HCT116 (cell line): ENCODE measurements around the gene MAP2K1. TPM values are rescaled to one million over a fixed set of nuclear protein-coding genes. Genes with fewer than 3 reads are reported as not detected.

Source experiments
- ATAC-seq: fragments of 200-7000 bp; cut with Tn5 transposase; 2 replicates; pipeline ENCODE4 v1.9.1; 2020; ENCODE audit warnings: mild to moderate bottlenecking, moderate library complexity
- BruUV-seq: library from RNA; stranded (reverse); fragments of 400-500 nt; replicated peaks from 2 replicates; lab custom pipeline; 2021; lab: Mats Ljungman, UMichigan
- CTCF ChIA-PET: fragments of 300-600 bp; sonication (Branson Sonifier 250); formaldehyde crosslinking; loops from one replicate; lab custom pipeline; 2021; ENCODE audit warnings: antibody characterized with exemption; lab: Charles Lee
- POLR2A ChIA-PET: fragments of 300-600, 350-600 bp; sonication (Branson Sonifier 250); formaldehyde crosslinking; loops from one replicate; lab custom pipeline; 2021; ENCODE audit warnings: antibody characterized with exemption; lab: Charles Lee
- RAD21 ChIA-PET, 2 experiments: fragments of 300-600 bp; sonication (Branson Sonifier 250); formaldehyde crosslinking; loops; one replicate each; lab custom pipeline; 2023; ENCODE audit warnings: low total read pairs in 2 of 2; ENCODE audit not compliant: uncharacterized antibody in 2 of 2, unreplicated experiment in 2 of 2, low non-redundant PET in 1 of 2; lab: Charles Lee
- DNase-seq: peaks from one replicate; pipeline ENCODE4 v3.0.0-alpha.2; 2010; ENCODE audit warnings: low read depth, low spot score
- H2AFZ ChIP-seq: fragments of 200-600 bp; shearing (Covaris generic), sonication (generic); 2 replicates; pipeline ENCODE4 v1.6.1; 2017; ENCODE audit warnings: low read depth, mixed run types, mixed read lengths, antibody characterized with exemption, low read length; ENCODE audit not compliant: poor library complexity, severe bottlenecking
- H3K27ac ChIP-seq: 2 replicates; pipeline ENCODE4 v1.5.1; 2012; ENCODE audit warnings: low read depth, low read length
- H3K27me3 ChIP-seq: fragments of 200-600 bp; sonication (generic); 2 replicates; pipeline ENCODE4 v1.6.1; 2016; ENCODE audit warnings: mixed run types, low read length, mixed read lengths; ENCODE audit not compliant: insufficient read depth
- H3K36me3 ChIP-seq, 2 experiments: fragments of 200-500 bp in 1 of 2; fragments of 200-600 bp in 1 of 2; sonication (Bioruptor generic) in 1 of 2; sonication (generic) in 1 of 2; 2 replicates each; pipeline versions ENCODE4 v1.5.1 to v1.6.1; 2014 to 2016; ENCODE audit warnings: low read length in 2 of 2, inconsistent platforms in 1 of 2, mixed read lengths in 1 of 2, mixed run types in 1 of 2; ENCODE audit not compliant: insufficient read depth in 2 of 2, control insufficient read depth in 1 of 2
- H3K4me1 ChIP-seq, 2 experiments: fragments of 200-600 bp in 1 of 2; sonication (generic) in 1 of 2; 2 replicates each; pipeline versions ENCODE4 v1.5.1 to v1.6.1; 2012 to 2017; ENCODE audit warnings: low read length in 2 of 2, inconsistent platforms in 1 of 2, mild to moderate bottlenecking in 1 of 2, mixed read lengths in 1 of 2, mixed run types in 1 of 2, moderate library complexity in 1 of 2; ENCODE audit not compliant: insufficient read depth in 2 of 2, control insufficient read depth in 1 of 2
- H3K4me2 ChIP-seq: fragments of 200-600 bp; sonication (generic); 2 replicates; pipeline ENCODE4 v1.6.1; 2017; ENCODE audit warnings: mixed run types, low read length, mixed read lengths
- H3K4me3 ChIP-seq, 2 experiments: fragments of 200-600 bp in 1 of 2; sonication (generic) in 1 of 2; replicated peaks in 1 of 2; 2 replicates each; pipeline ENCODE4 v1.5.1; 2011 to 2016; ENCODE audit warnings: low read length in 2 of 2, control low read depth in 1 of 2, low read depth in 1 of 2, mild to moderate bottlenecking in 1 of 2, mixed read lengths in 1 of 2, mixed run types in 1 of 2
- H3K79me2 ChIP-seq: fragments of 200-600 bp; sonication (generic); 2 replicates; pipeline ENCODE4 v1.6.1; 2017; ENCODE audit warnings: mild to moderate bottlenecking, mixed run types, low read length, moderate library complexity, mixed read lengths; ENCODE audit not compliant: insufficient read depth
- H3K9ac ChIP-seq: fragments of 200-600 bp; sonication (generic); 2 replicates; pipeline ENCODE4 v1.6.1; 2016; ENCODE audit warnings: low read length, mixed read lengths
- H3K9me2 ChIP-seq: fragments of 200-600 bp; sonication (generic), shearing (Covaris generic); 2 replicates; pipeline ENCODE4 v1.6.1; 2017; ENCODE audit warnings: mixed run types, mild to moderate bottlenecking, moderate library complexity; ENCODE audit not compliant: insufficient read depth
- H3K9me3 ChIP-seq, 2 experiments: fragments of 200-500 bp in 1 of 2; fragments of 200-600 bp in 1 of 2; sonication (Bioruptor generic) in 1 of 2; sonication (generic) in 1 of 2; 2 replicates each; pipeline ENCODE4 v1.6.1; 2014 to 2017; ENCODE audit warnings: low read length in 2 of 2, mixed read lengths in 2 of 2, inconsistent platforms in 1 of 2, low read depth in 1 of 2, mild to moderate bottlenecking in 1 of 2, mixed run types in 1 of 2, moderate library complexity in 1 of 2; ENCODE audit not compliant: control insufficient read depth in 1 of 2, insufficient read depth in 1 of 2
- H4K20me1 ChIP-seq: fragments of 200-600 bp; sonication (generic), shearing (Covaris generic); 2 replicates; pipeline ENCODE4 v1.6.1; 2017; ENCODE audit warnings: mixed run types, mild to moderate bottlenecking, moderate library complexity; ENCODE audit not compliant: insufficient read depth
- CBX3 ChIP-seq: IDR thresholded peaks from 2 replicates; pipeline ENCODE4 v1.6.1; 2012; ENCODE audit warnings: low read depth
- CEBPB ChIP-seq: IDR thresholded peaks from 2 replicates; pipeline ENCODE4 v1.6.1; 2012; ENCODE audit warnings: low read depth
- CTCF ChIP-seq, 3 experiments: fragments of 200-600 bp in 1 of 3; sonication (generic) in 1 of 3; IDR thresholded peaks in 2 of 3; conservative IDR thresholded peaks in 1 of 3; 2 replicates each; pipeline ENCODE4 v1.5.1; 2012 to 2017; ENCODE audit warnings: low read depth in 2 of 3, low read length in 2 of 3, antibody characterized with exemption in 1 of 3, borderline replicate concordance in 1 of 3, control low read depth in 1 of 3, mild to moderate bottlenecking in 1 of 3, mixed read lengths in 1 of 3, mixed run types in 1 of 3, moderate library complexity in 1 of 3; ENCODE audit not compliant: insufficient read depth in 1 of 3
- EGR1 ChIP-seq: IDR thresholded peaks from 2 replicates; pipeline ENCODE4 v1.6.1; 2012; ENCODE audit warnings: low read depth
- ELF1 ChIP-seq: IDR thresholded peaks from 2 replicates; pipeline ENCODE4 v1.6.1; 2012; ENCODE audit warnings: low read depth, borderline replicate concordance
- EZH2 ChIP-seq: fragments of 200-600 bp; sonication (generic); IDR thresholded peaks from 2 replicates; pipeline ENCODE4 v1.6.1; 2017; ENCODE audit warnings: antibody characterized with exemption, mixed run types
- EZH2phosphoT487 ChIP-seq: fragments of 200-600 bp; IDR thresholded peaks from 2 replicates; pipeline ENCODE4 v1.6.1; 2018; ENCODE audit warnings: antibody characterized with exemption, borderline replicate concordance
- FOSL1 ChIP-seq: IDR thresholded peaks from 2 replicates; pipeline ENCODE4 v1.6.1; 2012; ENCODE audit warnings: low read depth
- JUND ChIP-seq: IDR thresholded peaks from 2 replicates; pipeline ENCODE4 v1.6.1; 2012
- POLR2A ChIP-seq: IDR thresholded peaks from 2 replicates; pipeline ENCODE4 v1.7.0; 2011; ENCODE audit warnings: borderline replicate concordance; ENCODE audit not compliant: insufficient read depth, insufficient read length; ENCODE audit errors: extremely low read depth
- POLR2AphosphoS5 ChIP-seq: IDR thresholded peaks from 2 replicates; pipeline ENCODE4 v1.6.1; 2011; ENCODE audit warnings: mild to moderate bottlenecking, low read depth, low read length, moderate library complexity
- RAD21 ChIP-seq: IDR thresholded peaks from 2 replicates; pipeline ENCODE4 v1.6.1; 2012; ENCODE audit warnings: low read depth, mild to moderate bottlenecking
- SIN3A ChIP-seq: IDR thresholded peaks from 2 replicates; pipeline ENCODE4 v1.6.1; 2012; ENCODE audit warnings: low read depth
- SP1 ChIP-seq: IDR thresholded peaks from 2 replicates; pipeline ENCODE4 v1.6.1; 2012; ENCODE audit warnings: low read depth
- SRF ChIP-seq: IDR thresholded peaks from 2 replicates; pipeline ENCODE4 v1.6.1; 2012; ENCODE audit warnings: low read depth
- TCF7L2 ChIP-seq: IDR thresholded peaks from 2 replicates; pipeline ENCODE4 v1.7.0; 2011; ENCODE audit warnings: borderline replicate concordance, inconsistent platforms; ENCODE audit not compliant: insufficient read depth, insufficient read length; ENCODE audit errors: extremely low read depth
- YY1 ChIP-seq: IDR thresholded peaks from 2 replicates; pipeline ENCODE4 v1.6.1; 2011; ENCODE audit warnings: low read length, low read depth, moderate library complexity, mild to moderate bottlenecking; ENCODE audit not compliant: insufficient replicate concordance; ENCODE audit errors: extremely low read depth
- ZFX ChIP-seq: fragments of 450-650 bp; IDR thresholded peaks from 2 replicates; pipeline ENCODE4 v1.6.1; 2017
- ZNF274 ChIP-seq: fragments of 200-500 bp; sonication (Bioruptor generic); IDR thresholded peaks from 2 replicates; pipeline ENCODE4 v1.6.1; 2014; ENCODE audit warnings: mild to moderate bottlenecking, low read depth, low read length, inconsistent platforms
- intact Hi-C: fragments of 100-400 bp; cut with micrococcal nuclease; formaldehyde crosslinking; loops from 2 replicates; pipeline ENCODE4 v1.10.0; 2022
- total RNA-seq: library from RNA; stranded (reverse); gene quantifications from one replicate; pipeline ENCODE4 v1.2.1, GENCODE V29; 2021; ENCODE audit not compliant: unreplicated experiment
- TF ChIP-seq, protein P1 (sequence below): IDR thresholded peaks from 2 replicates; pipeline ENCODE4 v1.6.1; 2012; ENCODE audit warnings: low read depth
- TF ChIP-seq, protein P2 (sequence below): IDR thresholded peaks from 2 replicates; pipeline ENCODE4 v1.6.1; 2012
- TF ChIP-seq, protein P3 (sequence below): IDR thresholded peaks from 2 replicates; pipeline ENCODE4 v1.6.1; 2012

The MAP2K1 gene
- total RNA-seq, 1 experiment from 2014 or later: 52.3 TPM

DNA sequence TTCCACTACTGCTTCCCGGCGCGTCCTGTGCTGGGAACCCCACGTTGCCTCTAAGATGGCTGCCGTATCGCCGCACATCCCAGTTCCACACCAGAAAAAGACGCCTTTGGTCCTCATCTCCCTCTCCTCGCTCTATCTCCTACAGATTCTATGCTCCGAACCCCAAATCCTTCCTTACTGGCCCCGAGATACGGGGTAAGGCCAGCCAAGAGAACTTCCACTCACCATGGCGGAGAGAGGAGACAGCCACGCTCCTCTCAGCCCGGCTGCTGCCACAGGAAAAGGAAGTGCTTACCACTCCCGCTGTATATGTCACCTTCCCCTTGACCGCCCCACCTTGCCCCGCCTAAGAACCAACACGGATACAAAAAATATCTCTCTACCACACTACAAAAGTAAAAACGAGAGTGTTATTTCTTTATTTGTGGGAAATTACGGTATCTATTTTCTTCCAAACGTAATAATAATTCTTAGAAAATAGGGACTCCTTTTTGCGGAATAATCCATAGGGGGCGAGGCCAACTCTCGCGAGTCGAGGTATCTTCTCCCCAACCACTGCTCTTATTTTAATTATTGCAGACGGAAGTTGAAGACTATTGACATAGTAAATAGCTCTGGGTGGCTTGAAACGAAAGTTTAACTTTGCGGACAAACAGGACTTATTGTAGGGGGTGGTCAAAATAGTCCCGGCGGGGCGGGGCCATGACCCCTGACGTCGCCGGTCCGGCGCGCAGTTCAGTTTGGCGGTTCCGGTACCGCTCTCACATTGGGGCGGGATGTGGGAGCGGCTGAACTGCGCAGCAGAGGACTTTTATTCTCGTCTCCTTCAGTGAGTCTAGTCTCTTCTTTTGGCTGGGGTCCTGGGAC is 118.1 kb downstream of the MAP2K1 start, which contains the start of the genes RPL4 and ZWILCH:
RPL4 (minus strand) TSS at position 293 of the 867 bp plus-strand sequence; CDS start at position 228, 65 bp downstream.
ZWILCH (plus strand) TSS at position 764 of the 867 bp plus-strand sequence; CDS start at position 777, 13 bp downstream.
- peak within 1 kb of the TSS; percentile 86 for H3K4me2 ChIP-seq
- no peaks in the 10 kb centered on the region for H3K9me3 ChIP-seq
- peak within 1 kb of the TSS; percentile 99 for H3K9ac ChIP-seq
- DNase-seq (peak; percentile 76), ATAC-seq (peak; percentile 82)
- ChIA-PET POLR2A (interaction anchor here (0.8 to 1.0 kb wide), 4 partner anchors 10 to 62 kb away, joined by 3 read pairs; partner anchors contain the start of gene LCTL), CTCF (no interaction called here), RAD21 (no interaction called here)
- H3K9me2 ChIP-seq: no peaks in the 10 kb centered on the region
- intact Hi-C loops: no loop called here
- BruUV-seq: no TSS peak
- H3K79me2 ChIP-seq: peaks cover 88% of the 10 kb centered on the region
- H3K4me1 ChIP-seq: peaks cover 4 to 27% of the 10 kb centered on the region in 2 experiments; a peak in 3 of 4 replicates
- H2AFZ ChIP-seq: peak within 1 kb of the TSS; percentile 93
- peaks cover 32% of the 10 kb centered on the region; the same call in 1 of the 2 replicates for H4K20me1 ChIP-seq
- H3K36me3 ChIP-seq: peaks cover 46 to 47% of the 10 kb centered on the region in 2 experiments
- no peaks in the 10 kb centered on the region for H3K27me3 ChIP-seq
- H3K4me3 ChIP-seq: peak within 1 kb of the TSS; percentile 90 to 98
- peak within 1 kb of the TSS; percentile 86 for H3K27ac ChIP-seq
- TF ChIP-seq, protein P1, sequence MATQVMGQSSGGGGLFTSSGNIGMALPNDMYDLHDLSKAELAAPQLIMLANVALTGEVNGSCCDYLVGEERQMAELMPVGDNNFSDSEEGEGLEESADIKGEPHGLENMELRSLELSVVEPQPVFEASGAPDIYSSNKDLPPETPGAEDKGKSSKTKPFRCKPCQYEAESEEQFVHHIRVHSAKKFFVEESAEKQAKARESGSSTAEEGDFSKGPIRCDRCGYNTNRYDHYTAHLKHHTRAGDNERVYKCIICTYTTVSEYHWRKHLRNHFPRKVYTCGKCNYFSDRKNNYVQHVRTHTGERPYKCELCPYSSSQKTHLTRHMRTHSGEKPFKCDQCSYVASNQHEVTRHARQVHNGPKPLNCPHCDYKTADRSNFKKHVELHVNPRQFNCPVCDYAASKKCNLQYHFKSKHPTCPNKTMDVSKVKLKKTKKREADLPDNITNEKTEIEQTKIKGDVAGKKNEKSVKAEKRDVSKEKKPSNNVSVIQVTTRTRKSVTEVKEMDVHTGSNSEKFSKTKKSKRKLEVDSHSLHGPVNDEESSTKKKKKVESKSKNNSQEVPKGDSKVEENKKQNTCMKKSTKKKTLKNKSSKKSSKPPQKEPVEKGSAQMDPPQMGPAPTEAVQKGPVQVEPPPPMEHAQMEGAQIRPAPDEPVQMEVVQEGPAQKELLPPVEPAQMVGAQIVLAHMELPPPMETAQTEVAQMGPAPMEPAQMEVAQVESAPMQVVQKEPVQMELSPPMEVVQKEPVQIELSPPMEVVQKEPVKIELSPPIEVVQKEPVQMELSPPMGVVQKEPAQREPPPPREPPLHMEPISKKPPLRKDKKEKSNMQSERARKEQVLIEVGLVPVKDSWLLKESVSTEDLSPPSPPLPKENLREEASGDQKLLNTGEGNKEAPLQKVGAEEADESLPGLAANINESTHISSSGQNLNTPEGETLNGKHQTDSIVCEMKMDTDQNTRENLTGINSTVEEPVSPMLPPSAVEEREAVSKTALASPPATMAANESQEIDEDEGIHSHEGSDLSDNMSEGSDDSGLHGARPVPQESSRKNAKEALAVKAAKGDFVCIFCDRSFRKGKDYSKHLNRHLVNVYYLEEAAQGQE: no peak
- TF ChIP-seq TCF7L2 (no peak), SRF (no peak), POLR2AphosphoS5 (peak; percentile 94), CTCF (IDR thresholded peaks at IDR 0.05 in 2 of 3, conservative IDR thresholded peaks at IDR 0.05 in 1 of 3; ENCODE audit: borderline replicate concordance in 1 of 3, insufficient read depth in 1 of 3, low read depth in 2 of 3, low read length in 2 of 3) (no peak), POLR2A (peak; percentile 93), CBX3 (no peak), EGR1 (no peak), ELF1 (peak; percentile 39; the same call in 1 of the 2 replicates), SP1 (peak; percentile 51), SIN3A (peak; percentile 77), JUND (no peak), RAD21 (no peak), CEBPB (no peak), YY1 (peak; percentile 85), FOSL1 (no peak; the same call in 1 of the 2 replicates), EZH2 (no peak), ZFX (no peak), EZH2phosphoT487 (no peak), ZNF274 (no peak)
- TF ChIP-seq, protein P2, sequence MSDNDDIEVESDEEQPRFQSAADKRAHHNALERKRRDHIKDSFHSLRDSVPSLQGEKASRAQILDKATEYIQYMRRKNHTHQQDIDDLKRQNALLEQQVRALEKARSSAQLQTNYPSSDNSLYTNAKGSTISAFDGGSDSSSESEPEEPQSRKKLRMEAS: peak; percentile 81
- TF ChIP-seq, protein P3, sequence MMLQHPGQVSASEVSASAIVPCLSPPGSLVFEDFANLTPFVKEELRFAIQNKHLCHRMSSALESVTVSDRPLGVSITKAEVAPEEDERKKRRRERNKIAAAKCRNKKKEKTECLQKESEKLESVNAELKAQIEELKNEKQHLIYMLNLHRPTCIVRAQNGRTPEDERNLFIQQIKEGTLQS: no peak
